ENCODE results near the gene CELF2.

DNA sequence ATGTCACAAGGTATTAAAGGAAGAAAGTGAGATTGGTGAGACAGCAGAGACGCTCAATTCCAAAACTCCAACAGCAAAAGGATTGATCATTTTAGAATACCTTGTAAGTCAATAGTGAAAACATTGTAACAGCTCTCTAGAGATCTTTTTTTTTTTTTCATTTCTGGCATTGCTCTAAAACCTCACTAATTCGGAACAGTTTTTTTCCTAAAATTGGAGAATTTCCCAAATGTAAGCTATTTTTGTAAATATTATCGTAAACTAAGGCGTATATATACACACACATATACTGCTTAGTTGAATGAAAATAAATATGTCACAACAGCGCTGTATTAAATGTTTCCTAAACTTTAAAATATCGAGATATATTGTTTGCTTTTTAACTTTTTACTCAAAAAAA lies 30.6 kb upstream of the CELF2 start:
- TF ChIP-seq, protein P1, sequence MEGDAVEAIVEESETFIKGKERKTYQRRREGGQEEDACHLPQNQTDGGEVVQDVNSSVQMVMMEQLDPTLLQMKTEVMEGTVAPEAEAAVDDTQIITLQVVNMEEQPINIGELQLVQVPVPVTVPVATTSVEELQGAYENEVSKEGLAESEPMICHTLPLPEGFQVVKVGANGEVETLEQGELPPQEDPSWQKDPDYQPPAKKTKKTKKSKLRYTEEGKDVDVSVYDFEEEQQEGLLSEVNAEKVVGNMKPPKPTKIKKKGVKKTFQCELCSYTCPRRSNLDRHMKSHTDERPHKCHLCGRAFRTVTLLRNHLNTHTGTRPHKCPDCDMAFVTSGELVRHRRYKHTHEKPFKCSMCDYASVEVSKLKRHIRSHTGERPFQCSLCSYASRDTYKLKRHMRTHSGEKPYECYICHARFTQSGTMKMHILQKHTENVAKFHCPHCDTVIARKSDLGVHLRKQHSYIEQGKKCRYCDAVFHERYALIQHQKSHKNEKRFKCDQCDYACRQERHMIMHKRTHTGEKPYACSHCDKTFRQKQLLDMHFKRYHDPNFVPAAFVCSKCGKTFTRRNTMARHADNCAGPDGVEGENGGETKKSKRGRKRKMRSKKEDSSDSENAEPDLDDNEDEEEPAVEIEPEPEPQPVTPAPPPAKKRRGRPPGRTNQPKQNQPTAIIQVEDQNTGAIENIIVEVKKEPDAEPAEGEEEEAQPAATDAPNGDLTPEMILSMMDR (IDR thresholded peaks at IDR 0.05; ENCODE audit: insufficient read depth, low read length, poor library complexity, severe bottlenecking) = no peak
- TF ChIP-seq EZH2phosphoT487 (conservative IDR thresholded peaks at IDR 0.05; ENCODE audit: low read length) = no peak

All from SU-DHL-6 (cell line).